Measurements from ENCODE around the gene PWP1.

Gene PWP1

GRCh38 chr12:107655281-107656065 is 30.1 kb upstream of the PWP1 start:
- TF ChIP-seq POLR2AphosphoS5 (IDR thresholded peaks at IDR 0.05; ENCODE audit: low read depth, low read length) = no peak
- TF ChIP-seq TAF1 (IDR thresholded peaks at IDR 0.05; ENCODE audit: borderline replicate concordance, low read depth, low read length) = no peak
- TF ChIP-seq POLR2A (IDR thresholded peaks at IDR 0.05; ENCODE audit: low read depth, low read length) = no peak
- no peak for FAIRE-seq
- DNase-seq (ENCODE audit: insufficient read length) = no peak

GRCh38 chr12:107656302-107656701 is 29.3 kb upstream of the PWP1 start:
- FAIRE-seq (no peak), DNase-seq (ENCODE audit: insufficient read length) (no peak)
- TF ChIP-seq POLR2AphosphoS5 (IDR thresholded peaks at IDR 0.05; ENCODE audit: low read depth, low read length) = no peak
- no peak for TF ChIP-seq TAF1 (IDR thresholded peaks at IDR 0.05; ENCODE audit: borderline replicate concordance, low read depth, low read length)
- no peak for TF ChIP-seq POLR2A (IDR thresholded peaks at IDR 0.05; ENCODE audit: low read depth, low read length)

- TF ChIP-seq POLR2A (IDR thresholded peaks at IDR 0.05; ENCODE audit: low read depth, low read length) (no peak), TAF1 (IDR thresholded peaks at IDR 0.05; ENCODE audit: borderline replicate concordance, low read depth, low read length) (no peak), POLR2AphosphoS5 (IDR thresholded peaks at IDR 0.05; ENCODE audit: low read depth, low read length) (no peak)
- DNase-seq (ENCODE audit: insufficient read length) (no peak), FAIRE-seq (no peak)
These were observed 28.5 kb upstream of the PWP1 start for GRCh38 chr12:107657133-107657532.

- DNase-seq (ENCODE audit: insufficient read length) = no peak
- FAIRE-seq = no peak
- TF ChIP-seq POLR2A (IDR thresholded peaks at IDR 0.05; ENCODE audit: low read depth, low read length) (no peak), TAF1 (IDR thresholded peaks at IDR 0.05; ENCODE audit: borderline replicate concordance, low read depth, low read length) (no peak)
These were observed 28.0 kb upstream of the PWP1 start for GRCh38 chr12:107657621-107658020.

GRCh38 chr12:107660235-107660634 is 25.4 kb upstream of the PWP1 start:
- DNase-seq (ENCODE audit: insufficient read length) = no peak
- TF ChIP-seq POLR2A (IDR thresholded peaks at IDR 0.05; ENCODE audit: low read depth, low read length) = no peak
- no peak for TF ChIP-seq POLR2AphosphoS5 (IDR thresholded peaks at IDR 0.05; ENCODE audit: low read depth, low read length)
- TF ChIP-seq TAF1 (IDR thresholded peaks at IDR 0.05; ENCODE audit: borderline replicate concordance, low read depth, low read length) = no peak

GRCh38 chr12:107660861-107661415 is 24.7 kb upstream of the PWP1 start:
- DNase-seq (ENCODE audit: insufficient read length) (no peak), FAIRE-seq (no peak)
- TF ChIP-seq TAF1 (IDR thresholded peaks at IDR 0.05; ENCODE audit: borderline replicate concordance, low read depth, low read length) (no peak), POLR2A (IDR thresholded peaks at IDR 0.05; ENCODE audit: low read depth, low read length) (no peak), POLR2AphosphoS5 (IDR thresholded peaks at IDR 0.05; ENCODE audit: low read depth, low read length) (no peak)

More at GRCh38 chr12:107660235-107660634, 25.4 kb upstream of the PWP1 start:
- no peak for FAIRE-seq

GRCh38 chr12:107661830-107662229 is 23.8 kb upstream of the PWP1 start:
- DNase-seq (ENCODE audit: insufficient read length) (no peak), FAIRE-seq (peak; percentile 73)
- TF ChIP-seq POLR2A (IDR thresholded peaks at IDR 0.05; ENCODE audit: low read depth, low read length) = no peak
- no peak for TF ChIP-seq POLR2AphosphoS5 (IDR thresholded peaks at IDR 0.05; ENCODE audit: low read depth, low read length)
- no peak for TF ChIP-seq TAF1 (IDR thresholded peaks at IDR 0.05; ENCODE audit: borderline replicate concordance, low read depth, low read length)

GRCh38 chr12:107662484-107662883 is 23.1 kb upstream of the PWP1 start:
- no peak for TF ChIP-seq POLR2A (IDR thresholded peaks at IDR 0.05; ENCODE audit: low read depth, low read length)
- no peak for TF ChIP-seq POLR2AphosphoS5 (IDR thresholded peaks at IDR 0.05; ENCODE audit: low read depth, low read length)
- TF ChIP-seq TAF1 (IDR thresholded peaks at IDR 0.05; ENCODE audit: borderline replicate concordance, low read depth, low read length) = no peak
- FAIRE-seq = no peak
- DNase-seq (ENCODE audit: insufficient read length) = no peak

GRCh38 chr12:107663277-107663676 is 22.3 kb upstream of the PWP1 start:
- FAIRE-seq = no peak
- no peak for TF ChIP-seq POLR2AphosphoS5 (IDR thresholded peaks at IDR 0.05; ENCODE audit: low read depth, low read length)
- no peak for TF ChIP-seq TAF1 (IDR thresholded peaks at IDR 0.05; ENCODE audit: borderline replicate concordance, low read depth, low read length)
- no peak for TF ChIP-seq POLR2A (IDR thresholded peaks at IDR 0.05; ENCODE audit: low read depth, low read length)
- DNase-seq (ENCODE audit: insufficient read length) = no peak

GRCh38 chr12:107666009-107666408 is 19.6 kb upstream of the PWP1 start:
- TF ChIP-seq TAF1 (IDR thresholded peaks at IDR 0.05; ENCODE audit: borderline replicate concordance, low read depth, low read length) (no peak), POLR2A (IDR thresholded peaks at IDR 0.05; ENCODE audit: low read depth, low read length) (no peak), POLR2AphosphoS5 (IDR thresholded peaks at IDR 0.05; ENCODE audit: low read depth, low read length) (no peak)
- DNase-seq (ENCODE audit: insufficient read length) (no peak), FAIRE-seq (no peak)

GRCh38 chr12:107667464-107667863 is 18.1 kb upstream of the PWP1 start:
- FAIRE-seq (no peak), DNase-seq (ENCODE audit: insufficient read length) (no peak)
- TF ChIP-seq TAF1 (IDR thresholded peaks at IDR 0.05; ENCODE audit: borderline replicate concordance, low read depth, low read length) (no peak), POLR2AphosphoS5 (IDR thresholded peaks at IDR 0.05; ENCODE audit: low read depth, low read length) (no peak), POLR2A (IDR thresholded peaks at IDR 0.05; ENCODE audit: low read depth, low read length) (no peak)

Measured in GM12892 (cell line).